Mononuclear cell (primary cell): ENCODE measurements around the gene SPACA5. TPM values are rescaled to one million over a fixed set of nuclear protein-coding genes. Genes with fewer than 3 reads are reported as not detected.
"Not testable (repeated sequence)": the region's sequence is repeated elsewhere in the genome, so short reads cannot be mapped to it uniquely, and the experiment has no call there.

ENCODE experiments used
- H3K27me3 ChIP-seq: 2 replicates; pipeline ENCODE4 v1.6.0; 2011; ENCODE audit warnings: low read length, control low read depth; ENCODE audit not compliant: insufficient read depth
- H3K4me1 ChIP-seq: 2 replicates; pipeline ENCODE4 v1.5.1; 2011; ENCODE audit warnings: mild to moderate bottlenecking, low read length, control low read depth; ENCODE audit not compliant: insufficient read depth
- H3K4me3 ChIP-seq: 2 replicates; pipeline ENCODE4 v1.5.1; 2011; ENCODE audit warnings: mild to moderate bottlenecking, low read length, moderate library complexity
- H3K9me3 ChIP-seq: 2 replicates; pipeline ENCODE4 v1.5.1; 2011; ENCODE audit warnings: low read depth, mild to moderate bottlenecking, control low read depth, low read length
- total RNA-seq: library from RNA; depleted of rRNA; stranded (reverse); fragments of >200 nt; gene quantifications from one replicate; pipeline ENCODE4 v1.2.3, GENCODE V29; 2012

SPACA5 gene
- total RNA-seq, result not detected

DNA sequence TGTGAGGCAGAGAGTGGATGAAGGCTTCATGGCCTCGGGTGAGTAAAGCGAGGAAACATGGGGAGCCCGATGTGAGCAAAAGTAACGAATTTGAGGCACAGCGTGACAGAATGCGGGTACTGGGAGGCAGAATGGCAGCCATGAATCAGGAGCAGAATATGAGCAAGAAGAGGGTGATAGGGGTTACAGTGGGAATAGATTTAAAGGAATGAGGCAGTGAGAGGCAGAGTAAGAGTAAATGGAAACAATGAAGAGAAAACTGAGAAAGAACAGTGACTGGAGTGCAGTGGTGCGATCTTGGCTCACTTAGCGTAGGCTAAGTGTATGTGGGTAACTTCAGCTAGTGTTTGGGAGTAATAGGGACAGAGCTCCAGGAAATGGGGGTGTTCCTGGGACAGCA is at the start of gene SPACA5:
Gene SPACA5 (plus strand): TSS at position 301 of the 400 bp plus-strand sequence. CDS start 815 bp downstream, outside the sequence.
- not testable (repeated sequence) for H3K27me3 ChIP-seq, H3K4me1 ChIP-seq, H3K9me3 ChIP-seq, H3K4me3 ChIP-seq

DNA sequence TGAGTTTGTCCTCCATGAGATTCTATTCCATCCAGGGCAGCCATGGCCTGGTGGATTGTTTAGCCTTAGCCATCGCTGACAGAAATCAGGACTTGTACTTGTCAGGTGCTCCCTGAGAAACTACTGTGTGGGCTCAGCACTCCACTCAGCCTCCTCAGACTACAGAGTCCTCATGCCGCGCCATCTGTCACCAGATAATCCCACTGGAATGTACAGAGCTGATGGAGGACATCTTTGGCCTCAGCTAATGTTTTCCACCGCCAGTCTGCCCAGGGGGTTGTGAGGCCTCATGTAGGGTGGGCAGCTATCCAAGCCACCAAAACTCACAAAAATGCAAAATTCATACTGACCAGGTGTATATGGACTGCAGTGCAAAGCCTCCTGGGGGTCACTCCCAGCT is 48.6 kb upstream of the SPACA5 start:
- H3K4me3 ChIP-seq, H3K27me3 ChIP-seq, H3K9me3 ChIP-seq: not testable (repeated sequence)
- peaks cover 11% of the 10 kb centered on the region for H3K4me1 ChIP-seq

DNA sequence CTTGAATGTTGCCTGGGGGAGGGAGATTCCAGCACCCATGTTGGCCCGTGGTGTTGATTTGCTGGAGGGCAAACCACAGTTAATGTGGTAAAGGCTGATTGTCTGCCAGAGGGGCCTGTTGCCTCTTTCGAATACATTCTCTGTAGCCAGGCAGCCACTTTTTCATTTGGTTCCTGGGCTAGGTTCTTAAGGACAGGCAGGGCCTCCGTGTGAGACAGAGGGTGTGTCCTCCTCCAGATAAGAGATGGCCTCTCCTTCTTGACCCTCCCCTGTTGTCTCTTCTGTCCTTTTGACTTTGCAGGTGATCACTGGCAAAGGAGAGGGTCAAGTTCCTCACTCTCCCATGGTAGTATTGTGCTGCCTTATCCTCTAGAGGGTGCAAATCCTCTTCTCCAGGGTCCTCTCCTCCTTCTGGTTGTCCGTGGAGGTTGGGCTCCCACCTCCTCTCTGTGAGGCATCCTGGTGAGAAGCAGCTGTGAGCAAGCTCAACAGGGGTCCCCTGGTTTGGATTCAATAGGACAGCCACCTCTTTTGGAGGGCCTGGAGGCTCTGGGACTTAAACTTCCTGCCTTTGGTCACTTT is 47.9 kb upstream of the SPACA5 start:
- Histone ChIP-seq H3K9me3 (no peaks in the 10 kb centered on the region), H3K4me3 (no peak overlapping the region), H3K27me3 (no peaks in the 10 kb centered on the region), H3K4me1 (peaks cover 11% of the 10 kb centered on the region)

DNA sequence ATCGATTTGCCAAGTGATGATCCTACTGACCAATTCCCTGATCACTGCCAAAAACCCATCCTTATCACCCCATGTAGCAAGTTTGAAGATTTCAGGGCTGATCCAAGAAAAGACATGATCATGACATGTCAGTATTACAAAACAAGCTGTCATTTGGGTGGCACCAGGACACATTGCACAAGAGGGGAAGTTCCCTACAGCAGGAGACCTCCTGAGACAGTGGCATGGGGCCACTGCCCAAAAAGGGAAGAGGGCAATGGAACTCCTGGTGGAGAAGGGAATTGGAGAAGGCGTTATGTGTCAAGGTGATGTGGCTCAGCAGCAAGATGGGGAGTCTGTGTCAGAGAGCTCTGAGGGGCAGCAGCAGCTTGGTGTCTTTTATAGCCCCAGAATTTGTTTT is 46.4 kb upstream of the SPACA5 start:
- H3K27me3 ChIP-seq, result no peaks in the 10 kb centered on the region
- peaks cover 11% of the 10 kb centered on the region for H3K4me1 ChIP-seq
- H3K4me3 ChIP-seq, result no peak overlapping the region
- H3K9me3 ChIP-seq, result no peaks in the 10 kb centered on the region

DNA sequence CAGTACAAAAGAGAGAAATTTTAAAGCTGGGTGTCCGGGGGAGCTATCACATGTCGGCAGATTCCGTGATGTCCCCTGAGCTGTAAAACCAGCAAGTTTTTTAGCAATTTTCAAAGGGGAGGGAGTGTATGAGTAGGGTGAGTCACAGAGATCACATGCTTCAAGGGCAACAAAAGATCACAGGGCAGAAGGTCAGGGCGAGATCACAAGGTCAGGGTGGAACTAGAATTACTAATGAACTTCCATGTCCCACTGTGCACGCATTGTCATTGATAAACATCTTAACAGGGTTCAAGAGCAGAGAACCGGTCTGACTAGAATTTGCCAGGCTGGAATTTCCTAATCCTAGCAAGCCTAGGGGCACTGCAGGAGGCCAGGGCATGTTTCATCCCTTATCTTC is 45.0 kb upstream of the SPACA5 start:
- not testable (repeated sequence) for H3K27me3 ChIP-seq, H3K9me3 ChIP-seq, H3K4me3 ChIP-seq
- peaks cover 11% of the 10 kb centered on the region for H3K4me1 ChIP-seq

DNA sequence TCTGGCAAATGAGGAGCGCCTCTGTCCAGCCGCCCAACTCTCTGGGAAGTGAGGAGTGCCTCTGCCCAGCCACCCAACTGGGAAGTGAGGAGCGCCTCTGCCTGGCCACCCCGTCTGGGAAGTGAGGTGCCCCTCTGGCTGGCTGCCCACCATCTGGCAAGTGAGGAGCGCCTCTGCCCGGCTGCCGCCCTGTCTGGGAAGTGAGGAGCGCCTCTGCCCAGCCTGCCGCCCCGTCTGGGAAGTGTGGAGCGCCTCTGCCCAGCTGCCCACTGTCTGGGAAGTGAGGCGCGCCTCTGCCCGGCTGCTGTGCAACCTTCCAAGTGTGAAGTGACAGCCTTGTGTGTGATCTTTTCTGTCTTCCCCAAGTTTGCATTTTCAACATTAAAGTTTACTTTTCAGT is 41.3 kb upstream of the SPACA5 start:
- not testable (repeated sequence) for H3K4me1 ChIP-seq, H3K4me3 ChIP-seq, H3K9me3 ChIP-seq, H3K27me3 ChIP-seq

DNA sequence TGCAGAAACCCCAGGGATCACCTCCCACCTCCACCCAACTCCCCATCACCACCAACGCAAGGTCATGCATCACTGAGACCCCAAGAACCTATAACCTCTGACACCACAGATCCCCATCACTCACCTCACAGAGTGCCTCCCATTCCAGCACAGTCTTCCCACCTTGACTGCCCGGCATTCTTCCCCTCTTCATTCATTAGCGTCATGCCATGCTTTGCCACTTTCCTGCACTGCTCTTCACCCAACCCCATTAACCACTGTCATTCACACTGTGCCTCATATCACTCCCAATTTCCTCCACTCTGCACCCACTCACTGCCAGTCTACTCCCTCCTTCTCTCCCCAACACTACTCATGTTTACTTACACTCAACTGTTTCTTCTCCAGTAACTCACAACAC is 33.6 kb upstream of the SPACA5 start:
- Histone ChIP-seq H3K4me1 (no peaks in the 10 kb centered on the region), H3K9me3 (peaks cover 46% of the 10 kb centered on the region), H3K4me3 (no peak overlapping the region), H3K27me3 (no peaks in the 10 kb centered on the region)

DNA sequence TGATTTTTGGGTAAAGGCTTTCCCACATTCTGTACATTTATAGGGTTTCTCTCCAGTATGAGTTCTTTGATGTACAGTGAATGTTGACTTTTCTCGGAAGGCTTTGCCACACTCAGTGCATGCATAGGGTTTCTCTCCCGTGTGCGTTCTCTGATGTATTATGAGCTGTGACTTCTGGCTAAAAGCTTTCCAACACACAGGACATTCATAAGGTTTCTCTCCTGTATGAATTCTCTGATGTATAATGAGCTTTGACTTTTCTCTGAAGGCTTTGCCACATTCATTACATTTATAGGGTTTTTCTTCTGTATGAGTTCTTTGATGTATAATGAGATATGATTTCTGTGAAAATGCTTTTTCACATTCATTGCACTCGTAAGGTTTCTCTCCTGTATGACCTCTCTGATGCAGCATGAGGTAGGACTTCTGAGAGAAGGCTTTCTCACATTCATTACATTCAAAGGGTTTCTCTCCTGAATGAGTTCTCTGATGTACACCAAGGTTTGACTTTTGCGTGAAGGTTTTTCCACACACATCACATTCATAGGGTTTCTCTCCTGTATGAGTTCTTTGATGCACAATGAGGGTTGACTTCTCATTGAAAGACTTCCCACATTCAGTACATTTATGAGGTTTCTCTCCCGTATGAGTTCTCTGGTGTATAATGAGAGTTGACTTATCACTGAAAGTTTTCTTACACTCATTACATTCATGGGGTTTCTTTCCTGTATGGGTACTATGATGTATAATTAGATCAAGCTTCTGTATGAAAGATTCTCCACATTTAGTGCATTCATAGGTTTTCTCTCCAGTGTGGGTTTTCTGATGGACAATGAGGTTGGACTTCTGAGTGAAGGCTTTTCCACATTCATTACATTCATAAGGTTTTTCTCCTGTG is 30.3 kb upstream of the SPACA5 start:
- Histone ChIP-seq H3K27me3 (no peaks in the 10 kb centered on the region), H3K4me1 (no peaks in the 10 kb centered on the region), H3K4me3 (no peak overlapping the region), H3K9me3 (peaks cover 73% of the 10 kb centered on the region)

DNA sequence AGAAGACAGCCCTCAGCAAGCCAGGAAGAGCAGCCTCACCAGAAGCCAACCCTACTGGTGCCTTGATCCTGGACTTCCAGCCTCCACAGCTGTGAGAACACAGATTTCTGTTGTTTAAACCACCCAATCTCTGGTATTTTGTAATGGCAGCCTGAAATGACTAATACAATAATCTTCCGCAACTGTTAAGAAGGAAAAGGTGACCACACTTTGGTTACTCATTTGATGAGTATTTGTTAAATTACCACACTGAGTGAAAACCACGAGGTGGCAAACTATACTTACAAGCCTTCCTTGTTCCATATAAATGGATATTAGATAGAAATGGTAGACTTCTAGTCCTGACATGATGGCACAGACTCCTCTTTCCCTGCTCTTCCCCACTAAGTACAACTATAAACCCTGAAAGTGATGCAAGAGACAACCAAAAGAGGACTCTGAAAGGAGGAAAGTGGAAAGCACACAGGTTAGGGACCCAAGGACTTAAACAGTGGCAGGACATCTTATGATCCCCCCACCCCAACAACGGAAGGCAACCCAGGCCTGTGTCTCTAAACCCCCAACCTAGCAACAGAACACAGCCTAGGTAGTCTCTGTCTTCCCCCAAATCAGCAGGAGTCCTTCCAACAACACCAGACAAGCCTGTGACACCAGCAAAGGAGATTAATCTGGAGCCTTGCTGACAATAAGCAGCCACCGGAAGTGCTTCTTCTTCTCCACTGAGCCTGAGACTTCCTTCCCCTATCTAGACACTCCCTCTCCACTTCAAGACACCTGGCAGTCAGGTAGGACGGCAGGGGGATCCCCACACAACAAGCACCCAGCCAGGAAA is 15.3 kb upstream of the SPACA5 start:
- Histone ChIP-seq H3K27me3 (no peaks in the 10 kb centered on the region), H3K4me3 (no peak overlapping the region), H3K9me3 (no peaks in the 10 kb centered on the region), H3K4me1 (peaks cover 11% of the 10 kb centered on the region)

DNA sequence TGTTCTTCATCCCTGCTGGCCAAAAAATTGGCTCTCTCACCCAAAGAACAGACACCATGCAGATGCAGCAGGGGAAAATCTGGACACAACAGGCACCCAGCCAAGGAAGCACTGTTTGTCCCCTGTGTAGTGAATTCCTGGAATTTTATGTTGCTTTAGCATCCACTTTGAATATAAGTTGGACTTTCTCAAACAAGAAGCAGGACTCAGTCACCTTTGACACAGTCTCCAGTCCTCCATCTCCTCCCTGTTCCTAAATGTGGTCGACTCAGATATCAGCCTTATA is 14.8 kb upstream of the SPACA5 start:
- Histone ChIP-seq H3K4me1 (peaks cover 11% of the 10 kb centered on the region), H3K27me3 (no peaks in the 10 kb centered on the region), H3K4me3 (no peak overlapping the region), H3K9me3 (no peaks in the 10 kb centered on the region)

DNA sequence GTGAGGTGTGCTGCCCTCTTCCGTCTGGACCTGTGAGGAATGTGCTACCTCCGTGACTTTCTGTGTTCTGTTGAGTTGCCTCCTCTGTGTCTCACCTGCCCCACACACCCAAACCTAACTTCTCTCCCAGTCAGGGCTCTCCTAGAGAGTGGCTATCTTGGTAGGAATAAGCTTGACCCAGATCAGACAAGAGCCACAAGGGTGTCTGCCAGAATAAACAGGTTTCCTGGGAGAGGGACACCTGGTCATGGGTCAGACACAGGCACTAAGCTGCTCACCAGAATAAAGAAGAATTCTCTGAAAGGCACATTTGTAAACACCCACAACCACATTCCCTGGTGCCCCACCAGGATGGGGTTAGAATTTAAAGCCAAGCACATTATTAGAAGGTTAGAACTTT is 14.1 kb upstream of the SPACA5 start:
- H3K4me3 ChIP-seq, result no peak overlapping the region
- H3K9me3 ChIP-seq, result no peaks in the 10 kb centered on the region
- H3K4me1 ChIP-seq, result peaks cover 11% of the 10 kb centered on the region
- H3K27me3 ChIP-seq, result no peaks in the 10 kb centered on the region

DNA sequence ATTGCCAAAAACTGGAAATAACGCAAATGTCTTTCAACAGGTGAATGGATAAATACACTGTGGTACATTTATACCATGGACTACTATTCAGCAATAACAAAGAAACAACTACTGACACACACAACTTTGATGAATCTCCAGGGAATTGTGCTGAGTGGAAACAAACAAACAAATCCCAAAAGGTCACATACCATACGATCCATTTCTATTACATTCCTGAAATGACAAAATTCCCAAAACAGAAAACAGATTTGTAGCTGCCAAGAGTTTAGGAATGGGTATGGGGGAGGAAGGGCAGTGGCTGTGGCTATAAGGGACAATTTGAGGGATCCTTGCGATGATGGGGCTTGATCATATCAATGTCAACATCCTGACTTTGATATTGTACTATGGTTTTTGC is 5.5 kb upstream of the SPACA5 start:
- Histone ChIP-seq H3K27me3 (no peaks in the 10 kb centered on the region), H3K4me3 (no peak overlapping the region), H3K4me1 (peaks cover 8% of the 10 kb centered on the region), H3K9me3 (no peaks in the 10 kb centered on the region)

DNA sequence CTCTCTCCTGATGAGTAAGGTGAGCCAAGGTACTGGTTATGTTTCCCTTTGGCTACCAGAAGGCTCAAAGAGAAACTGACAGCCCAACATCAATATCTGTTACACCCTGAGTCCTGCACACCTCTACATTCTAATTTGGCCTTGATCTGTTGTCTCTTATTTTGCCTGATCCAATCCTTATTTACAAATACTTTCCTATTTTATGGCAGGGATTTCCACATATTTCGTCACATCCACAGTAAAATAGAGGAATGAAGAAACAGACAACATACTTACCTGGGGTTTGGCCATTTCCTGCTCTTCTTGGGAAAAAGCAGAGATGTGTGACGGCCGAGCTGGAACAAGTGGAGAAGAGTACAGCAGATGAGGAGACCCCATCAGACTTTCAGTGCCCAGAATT is 4.5 kb upstream of the SPACA5 start:
- H3K4me3 ChIP-seq, result no peak overlapping the region

DNA sequence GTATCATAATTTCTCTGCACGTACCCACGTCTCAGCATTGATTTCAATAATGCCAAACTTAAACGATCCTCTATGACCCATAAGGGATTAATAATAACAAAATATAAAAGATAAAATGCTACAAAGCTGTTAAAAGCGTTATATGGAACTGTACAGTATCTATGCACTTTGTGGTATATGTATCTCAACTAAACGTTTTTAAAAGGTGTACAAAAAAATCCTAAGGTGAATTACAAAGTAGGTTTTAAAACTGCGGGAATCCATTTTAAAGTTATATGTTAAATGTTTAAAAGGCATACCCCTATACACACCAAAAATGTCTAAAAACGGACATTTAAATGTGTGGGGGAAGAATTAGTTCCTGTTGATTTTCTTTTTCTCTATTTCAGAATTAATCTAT is 3.9 kb upstream of the SPACA5 start:
- Histone ChIP-seq H3K9me3 (no peaks in the 10 kb centered on the region), H3K4me3 (peak overlapping the region; percentile 66), H3K4me1 (peaks cover 8% of the 10 kb centered on the region), H3K27me3 (no peaks in the 10 kb centered on the region)

More for the DNA sequence above, 4.5 kb upstream of the SPACA5 start:
- H3K4me1 ChIP-seq, result peaks cover 8% of the 10 kb centered on the region
- no peaks in the 10 kb centered on the region for H3K9me3 ChIP-seq
- no peaks in the 10 kb centered on the region for H3K27me3 ChIP-seq

DNA sequence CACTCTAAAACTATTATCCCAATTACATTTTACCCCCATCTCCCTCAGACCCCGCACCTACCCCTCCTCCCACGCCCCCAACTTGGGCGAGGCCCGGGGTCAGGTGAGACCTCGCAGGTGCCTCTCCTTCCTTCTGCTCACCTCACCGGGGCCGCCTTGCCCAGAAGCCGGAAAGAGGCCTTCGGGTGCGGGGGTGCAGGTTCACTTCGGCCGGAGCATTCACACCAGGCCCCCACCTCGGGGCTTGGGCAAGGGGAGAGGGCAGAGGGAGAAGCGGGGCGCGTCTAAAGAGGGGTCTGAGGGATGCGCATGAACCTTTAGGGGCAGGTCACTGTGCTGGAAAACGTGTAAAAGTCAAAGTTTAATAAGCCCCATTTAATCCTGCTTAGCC is 3.4 kb upstream of the SPACA5 start:
- Histone ChIP-seq H3K27me3 (no peaks in the 10 kb centered on the region), H3K9me3 (no peaks in the 10 kb centered on the region), H3K4me3 (peak overlapping the region; percentile 66)

More for the DNA sequence above, 3.4 kb upstream of the SPACA5 start:
- H3K4me1 ChIP-seq, result peaks cover 8% of the 10 kb centered on the region
